GM19025 (cell line): ENCODE data around the gene KCNQ1.

ENCODE experiments used
- ATAC-seq: cut with Tn5 transposase; IDR thresholded peaks from one replicate; pipeline ENCODE4 v1.9.1; 2021; ENCODE audit warnings: mild to moderate bottlenecking, low read depth, moderate library complexity; ENCODE audit not compliant: unreplicated experiment

Gene KCNQ1

DNA sequence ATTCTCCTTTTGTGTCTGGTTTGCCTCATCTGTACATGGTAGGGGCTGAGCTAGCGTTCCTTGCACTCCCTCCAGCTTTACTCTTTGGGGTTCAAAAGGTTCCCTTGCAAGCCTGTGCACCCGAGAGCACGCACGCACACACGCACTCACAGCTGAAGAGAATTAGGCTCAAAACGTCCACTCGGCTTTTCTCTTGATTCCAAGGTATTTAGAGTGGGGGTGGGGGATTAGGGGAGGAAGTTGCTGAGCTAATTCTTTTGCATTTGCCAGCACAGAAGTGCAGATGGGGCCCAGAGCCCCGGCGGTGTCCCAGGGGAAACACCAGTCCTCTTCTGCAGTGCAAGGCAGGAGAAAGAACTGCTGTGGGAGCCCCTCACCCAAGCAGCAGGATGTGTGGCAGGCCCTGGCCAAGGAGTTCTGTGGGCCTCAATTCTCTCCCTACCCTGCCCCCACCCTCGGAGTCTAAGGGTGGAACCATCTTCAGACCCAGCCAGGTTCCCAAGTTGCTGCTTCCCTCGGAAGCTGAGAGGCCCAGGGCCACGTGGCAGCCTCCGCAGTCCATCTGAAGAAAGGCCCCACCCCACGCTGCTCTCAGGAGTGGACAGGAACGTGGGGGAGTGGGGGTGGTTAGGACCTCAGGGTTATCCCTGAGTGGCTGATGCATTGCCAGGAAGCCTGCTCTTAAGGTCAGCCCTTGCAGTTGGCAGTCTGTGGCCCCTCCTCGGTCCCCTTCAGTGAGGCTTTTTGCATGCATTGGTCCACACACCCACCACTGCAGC, 258.7 kb downstream of the KCNQ1 start:
- no peak for ATAC-seq

- ATAC-seq = no peak
Measured at GRCh38 chr11:2704356-2704755, 259.5 kb downstream of the KCNQ1 start.

DNA sequence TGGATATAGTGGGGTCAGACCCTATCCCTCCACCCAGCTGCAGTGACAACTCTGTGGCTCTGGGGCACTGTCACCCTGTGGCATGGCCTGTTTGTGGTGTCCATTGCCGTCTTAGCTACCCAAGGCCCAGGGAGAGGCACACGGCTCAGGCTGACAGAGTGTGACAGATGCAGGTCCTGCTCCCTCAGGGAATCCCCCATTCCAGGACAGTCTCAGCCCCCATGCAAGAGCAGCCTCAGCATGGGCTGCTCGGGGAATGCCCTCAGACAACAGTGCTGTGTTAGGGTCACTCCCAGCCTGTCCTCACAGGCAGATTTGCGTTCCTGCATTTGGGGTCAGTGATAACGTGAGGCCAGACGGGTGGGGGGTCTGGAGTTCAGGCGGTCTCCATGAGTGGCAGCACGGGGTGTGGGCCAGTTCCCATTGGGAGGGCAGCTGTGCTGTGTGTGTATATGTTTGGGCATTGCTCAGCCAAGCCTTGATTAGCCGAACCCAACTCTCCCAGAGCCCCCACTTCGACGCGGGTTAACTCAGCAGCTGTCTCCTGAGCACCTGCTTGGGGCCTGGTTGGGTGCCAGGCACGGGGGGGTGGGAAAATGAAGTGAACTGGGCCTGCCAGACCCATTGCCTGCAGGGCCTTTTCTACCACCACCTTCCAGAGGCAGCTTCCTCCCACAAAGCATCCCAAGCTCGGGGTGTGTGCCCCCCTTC, 260.2 kb downstream of the KCNQ1 start:
- no peak for ATAC-seq

DNA sequence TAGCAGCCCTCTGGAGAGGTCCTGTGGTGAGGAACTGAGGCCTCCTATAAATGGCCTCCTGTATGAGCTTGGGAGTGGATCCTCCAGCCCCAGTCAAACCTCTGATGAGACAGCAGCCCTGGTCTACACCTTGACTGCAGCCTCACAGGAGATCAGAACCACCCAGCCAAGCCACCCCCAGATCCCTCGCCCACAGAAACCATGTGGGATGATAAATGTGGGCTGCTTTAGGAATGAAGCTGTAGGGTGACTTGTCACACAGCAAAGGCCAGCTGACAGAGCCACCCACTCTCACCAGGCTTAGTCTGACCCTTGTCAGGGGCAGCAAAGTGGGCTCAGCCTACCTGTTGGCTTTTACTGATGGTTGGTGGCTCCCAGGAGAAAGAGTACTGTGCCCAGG, 261.5 kb downstream of the KCNQ1 start:
- ATAC-seq = no peak

DNA sequence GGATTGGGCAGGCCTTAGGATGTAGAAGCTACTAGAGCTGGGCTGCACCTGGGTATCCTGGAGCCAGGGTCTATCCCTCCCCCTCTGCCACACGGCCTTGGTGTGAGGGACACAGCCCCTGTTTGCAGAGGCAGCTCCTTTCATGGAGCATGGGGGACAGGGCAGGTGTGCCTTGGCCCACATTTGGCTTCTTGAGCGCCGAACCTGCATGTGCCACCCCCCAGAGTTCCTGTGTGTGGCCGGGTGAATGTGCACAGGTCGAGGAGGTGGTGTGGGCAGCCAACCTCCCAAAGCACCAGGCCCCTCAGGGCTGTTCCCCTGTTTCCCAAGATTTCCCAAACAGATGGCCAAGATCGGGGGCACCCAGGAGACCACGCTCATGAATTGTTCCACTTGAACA, 262.9 kb downstream of the KCNQ1 start:
- no peak for ATAC-seq

DNA sequence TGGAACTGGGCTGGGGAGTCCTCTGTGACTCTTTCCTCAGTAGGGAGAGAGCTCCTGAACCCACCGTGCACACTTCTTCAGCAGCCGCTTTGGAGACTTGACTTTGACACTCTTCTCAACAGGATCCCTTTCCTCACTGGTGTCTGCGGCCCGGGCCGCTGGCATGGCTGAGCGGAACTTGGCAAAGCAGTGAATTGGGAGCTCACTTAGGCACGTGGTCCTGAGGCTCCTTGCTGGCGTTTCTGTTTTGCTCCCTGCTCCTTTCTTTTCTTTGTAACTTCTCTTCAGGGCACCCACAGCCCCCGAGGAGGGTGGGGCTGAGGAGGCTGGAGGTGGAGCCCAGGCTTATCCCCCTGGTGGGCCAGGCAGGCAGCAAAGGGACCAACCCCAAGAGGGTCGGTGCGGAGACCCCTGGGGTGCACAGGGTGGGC, 263.4 kb downstream of the KCNQ1 start:
- no peak for ATAC-seq

- no peak for ATAC-seq
Measured at GRCh38 chr11:2708757-2709281, 264.0 kb downstream of the KCNQ1 start.

- no peak for ATAC-seq
Measured at GRCh38 chr11:2709429-2709828, 264.6 kb downstream of the KCNQ1 start.

GRCh38 chr11:2711161-2711560, 266.4 kb downstream of the KCNQ1 start:
- no peak for ATAC-seq

- ATAC-seq = no peak
Measured at GRCh38 chr11:2713094-2713493, 268.3 kb downstream of the KCNQ1 start.

- ATAC-seq = no peak
Measured at GRCh38 chr11:2713661-2714462, 269.1 kb downstream of the KCNQ1 start.

- no peak for ATAC-seq
Measured at GRCh38 chr11:2714463-2714800, 269.6 kb downstream of the KCNQ1 start.

DNA sequence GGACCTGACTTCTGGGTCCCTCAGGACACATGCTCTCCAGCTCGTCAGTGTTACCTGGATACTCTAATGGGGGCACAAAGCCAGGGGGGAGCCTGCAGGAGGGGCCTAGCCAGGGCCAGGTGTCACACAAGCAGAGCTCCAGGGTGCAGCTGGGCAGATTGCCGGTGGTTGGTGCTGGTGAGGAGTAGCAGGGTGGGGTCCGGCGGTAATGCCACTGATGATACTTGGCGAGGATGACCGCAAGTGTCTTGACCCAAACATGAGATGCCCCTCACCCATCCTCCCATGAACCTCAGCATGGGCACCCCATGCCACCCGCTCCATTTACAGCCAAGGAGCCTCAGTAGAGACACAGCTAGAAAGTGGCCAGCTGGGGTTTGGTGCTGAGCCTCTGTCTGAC, 270.1 kb downstream of the KCNQ1 start:
- no peak for ATAC-seq

- ATAC-seq = no peak
Measured at GRCh38 chr11:2715716-2716350, 271.0 kb downstream of the KCNQ1 start.

DNA sequence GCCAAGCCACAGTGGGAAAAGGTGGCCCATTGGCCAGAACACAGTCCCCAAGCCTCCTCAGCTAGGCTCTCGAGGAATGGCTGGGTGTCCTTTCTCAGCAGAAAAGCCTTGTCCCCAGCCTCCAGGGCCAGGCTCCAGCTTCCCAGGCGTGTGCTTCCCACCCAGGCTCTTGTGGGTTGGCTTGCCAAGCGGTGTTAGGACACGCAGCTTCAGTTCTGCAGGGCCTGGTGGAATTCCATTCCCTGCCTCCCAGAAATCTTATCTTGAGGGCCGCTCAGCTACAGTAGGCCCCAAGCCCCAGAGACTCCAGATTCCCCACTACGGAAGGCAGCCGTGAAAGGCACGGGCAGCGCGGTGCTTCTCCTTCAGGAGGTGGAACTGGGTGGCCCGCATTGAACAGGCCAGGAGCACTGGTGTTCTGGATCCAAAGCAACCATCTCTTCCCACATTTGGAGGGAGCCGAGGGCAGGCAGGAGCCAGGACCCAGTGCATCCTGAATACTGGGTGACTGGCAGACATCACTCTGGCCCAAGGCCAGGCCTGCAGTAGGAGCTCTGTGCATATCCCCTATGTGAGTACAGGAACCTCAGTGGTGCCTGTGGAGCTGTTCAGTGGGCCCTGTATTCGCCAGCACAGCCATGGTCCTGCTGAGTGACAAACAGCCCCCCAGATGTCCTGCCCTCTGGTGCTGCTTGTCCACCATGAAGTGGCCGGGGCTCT, 271.7 kb downstream of the KCNQ1 start:
- ATAC-seq = no peak

DNA sequence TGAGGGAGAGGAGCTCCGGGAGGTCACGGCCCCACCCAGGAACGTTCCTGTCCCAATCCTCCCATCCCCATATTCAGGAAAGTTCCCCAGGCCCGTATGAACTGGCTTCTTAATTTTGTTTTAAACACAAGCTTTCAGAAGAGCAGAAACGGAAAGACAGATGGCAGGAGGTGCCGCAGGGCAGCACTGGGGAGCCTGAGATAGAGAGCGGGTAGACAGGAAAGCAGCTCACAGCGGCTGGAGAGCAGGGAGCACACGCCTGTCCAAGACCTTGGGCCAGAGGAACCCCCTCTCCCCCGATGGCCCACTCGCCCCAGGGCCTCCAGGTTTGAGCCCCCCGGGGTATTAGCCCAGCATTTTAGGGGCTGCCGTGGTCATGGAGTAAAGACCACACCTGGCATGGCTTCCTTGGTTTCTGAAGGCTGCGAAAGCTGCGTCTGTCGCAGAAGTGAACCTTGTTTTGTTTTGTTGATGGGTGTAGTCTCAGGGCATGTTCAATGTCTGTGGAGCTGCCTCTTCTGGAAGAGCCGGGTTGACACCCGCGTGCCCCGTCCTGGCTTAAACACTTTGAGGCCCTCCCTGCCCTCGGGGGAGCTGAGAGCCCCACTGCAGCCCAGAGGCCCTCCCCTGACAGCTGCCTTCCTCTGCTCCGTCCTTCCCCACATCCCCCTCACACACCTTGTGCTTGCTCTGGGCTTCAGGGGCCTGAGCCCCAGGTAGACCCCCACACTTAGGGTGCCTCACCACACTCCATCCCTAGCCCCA, 272.9 kb downstream of the KCNQ1 start:
- no peak for ATAC-seq

DNA sequence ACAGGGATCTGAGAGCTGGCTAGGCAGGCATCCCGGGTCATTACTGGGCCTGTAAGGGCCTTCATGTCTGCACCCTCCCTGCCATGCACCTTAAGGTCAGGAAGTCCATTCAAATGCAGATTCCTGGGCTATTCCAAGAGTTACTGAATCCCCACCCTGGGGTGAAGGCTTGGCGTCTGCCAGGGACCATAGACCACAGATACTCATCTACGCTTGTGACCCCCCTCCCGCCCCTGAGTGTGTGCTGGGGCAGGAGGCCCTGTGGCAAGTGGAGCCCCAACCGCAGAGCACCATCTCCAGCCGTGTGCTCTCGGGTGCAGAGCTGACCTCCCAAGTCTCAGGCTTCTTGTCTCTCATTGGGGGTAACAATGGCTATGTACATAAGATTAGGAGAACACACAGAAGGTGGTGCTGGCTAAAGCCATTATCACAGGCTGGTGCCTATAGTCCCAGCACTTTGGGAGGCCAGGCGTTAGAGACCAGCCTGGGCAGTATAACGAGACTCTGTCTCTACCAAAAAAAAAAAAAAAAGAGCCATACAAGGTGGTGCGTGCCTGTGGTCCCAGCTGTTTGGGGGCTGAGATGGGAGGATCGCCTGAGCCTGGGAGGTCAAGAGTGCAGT, 274.1 kb downstream of the KCNQ1 start:
- no peak for ATAC-seq

DNA sequence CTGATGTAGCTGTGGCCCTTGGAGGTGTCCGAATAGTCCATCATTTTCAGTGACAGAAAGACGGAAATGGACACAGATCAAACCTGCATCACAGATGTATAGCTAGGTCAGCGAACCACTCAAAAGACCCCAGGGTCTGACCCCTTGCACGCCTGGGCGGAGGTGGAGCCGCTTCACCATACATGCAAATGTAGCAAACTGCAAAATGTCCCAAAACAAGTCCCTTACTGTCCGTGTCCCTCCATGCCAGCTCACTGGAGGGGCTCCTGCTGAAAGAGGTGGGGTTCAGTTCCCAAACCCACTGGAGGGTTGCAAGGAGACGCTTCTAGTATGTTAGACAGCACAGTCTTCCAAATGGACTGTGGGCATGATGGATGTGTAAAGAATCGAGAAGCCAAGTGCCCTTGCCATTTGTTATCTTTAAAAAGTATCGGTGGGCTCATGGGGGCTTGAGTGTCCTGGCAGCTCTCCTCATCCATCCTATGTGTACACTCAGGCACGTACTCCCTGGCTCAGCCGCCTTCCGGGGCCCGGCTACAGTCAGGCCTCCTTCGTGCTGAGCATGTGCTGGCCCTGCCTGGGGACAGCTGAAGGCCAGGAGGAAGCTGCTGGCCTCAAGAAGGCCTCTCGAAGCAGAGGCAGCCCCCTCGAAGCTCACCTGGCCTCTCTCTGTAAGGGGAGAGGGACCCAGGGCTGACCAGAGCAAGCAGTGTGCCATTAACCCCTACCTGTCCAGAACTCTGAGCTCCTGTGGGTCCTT, 275.2 kb downstream of the KCNQ1 start:
- no peak for ATAC-seq
